ENCODE results near the gene DUS1L.
A peak's percentile ranks its signal among the peaks of the same experiment; 100 is the strongest.

Gene DUS1L

GRCh38 chr17:82022310-82022980 is 43.2 kb downstream of the DUS1L start, which contains the start of gene CENPX:
Gene CENPX (minus strand): TSS chr17:82022878. CDS start chr17:82022861, 17 bp downstream.
- no peak for DNase-seq

- DNase-seq, result no peak
Measured at GRCh38 chr17:82021900-82022309, 43.7 kb downstream of the DUS1L start.

GRCh38 chr17:82021107-82021899 is 44.3 kb downstream of the DUS1L start:
- peak; percentile 47 for DNase-seq

- DNase-seq, result no peak
Measured at GRCh38 chr17:82020572-82021106, 45.0 kb downstream of the DUS1L start.

- peak; percentile 45 for DNase-seq
Measured at GRCh38 chr17:82019690-82020571, 45.7 kb downstream of the DUS1L start.

- no peak for DNase-seq
Measured at GRCh38 chr17:82018989-82019689, 46.5 kb downstream of the DUS1L start.

- no peak for DNase-seq
Measured at GRCh38 chr17:82018152-82018988, 47.2 kb downstream of the DUS1L start.

- no peak for DNase-seq
Measured at GRCh38 chr17:82017612-82018151, 47.9 kb downstream of the DUS1L start.

GRCh38 chr17:82016875-82017459 is 48.6 kb downstream of the DUS1L start:
- no peak for DNase-seq

GRCh38 chr17:82016061-82016874 is 49.3 kb downstream of the DUS1L start:
- DNase-seq, result no peak

- DNase-seq, result no peak
Measured at GRCh38 chr17:82015311-82015971, 50.2 kb downstream of the DUS1L start.

- DNase-seq, result no peak
Measured at GRCh38 chr17:82014971-82015310, 50.7 kb downstream of the DUS1L start.

GRCh38 chr17:82014432-82014831 is 51.2 kb downstream of the DUS1L start:
- DNase-seq, result no peak

- DNase-seq, result no peak
Measured at GRCh38 chr17:82013772-82014321, 51.8 kb downstream of the DUS1L start.

- DNase-seq, result no peak
Measured at GRCh38 chr17:82013341-82013740, 52.3 kb downstream of the DUS1L start.

- no peak for DNase-seq
Measured at GRCh38 chr17:82012640-82013295, 52.8 kb downstream of the DUS1L start.

GRCh38 chr17:82012261-82012639 is 53.4 kb downstream of the DUS1L start:
- no peak for DNase-seq

GRCh38 chr17:82011617-82012187 is 53.9 kb downstream of the DUS1L start:
- no peak for DNase-seq
